HG03060 (cell line): ENCODE results near the gene RAB37.

Experiments
- ATAC-seq: cut with Tn5 transposase; IDR thresholded peaks from one replicate; pipeline ENCODE4 v1.9.1; 2021; ENCODE audit warnings: low read depth, moderate number of reproducible peaks; ENCODE audit not compliant: unreplicated experiment

RAB37 gene

GRCh38 chr17:74736513-74737298, at the start of gene RAB37:
Gene RAB37 (plus strand): TSS chr17:74737256. CDS start chr17:74737273, 17 bp downstream.
- ATAC-seq: no peak

GRCh38 chr17:74687886-74688285, 49.2 kb upstream of the RAB37 start:
- no peak for ATAC-seq

- ATAC-seq: no peak
Observed at GRCh38 chr17:74690409-74690825, 46.6 kb upstream of the RAB37 start.

- no peak for ATAC-seq
Observed at GRCh38 chr17:74691151-74691550, 45.9 kb upstream of the RAB37 start.

GRCh38 chr17:74694081-74694480, 43.0 kb upstream of the RAB37 start:
- ATAC-seq: no peak

- no peak for ATAC-seq
Observed at GRCh38 chr17:74695629-74696028, 41.4 kb upstream of the RAB37 start.

- no peak for ATAC-seq
Observed at GRCh38 chr17:74697515-74697914, 39.5 kb upstream of the RAB37 start.

- no peak for ATAC-seq
Observed at GRCh38 chr17:74698069-74698468, 39.0 kb upstream of the RAB37 start.

GRCh38 chr17:74699236-74699635, 37.8 kb upstream of the RAB37 start:
- no peak for ATAC-seq

- no peak for ATAC-seq
Observed at GRCh38 chr17:74702116-74702871, 34.8 kb upstream of the RAB37 start.

GRCh38 chr17:74703311-74703710, 33.7 kb upstream of the RAB37 start:
- ATAC-seq: no peak

- no peak for ATAC-seq
Observed at GRCh38 chr17:74704544-74704943, 32.5 kb upstream of the RAB37 start.

GRCh38 chr17:74711058-74711824, 25.8 kb upstream of the RAB37 start:
- no peak for ATAC-seq

- ATAC-seq: no peak
Observed at GRCh38 chr17:74712301-74712700, 24.8 kb upstream of the RAB37 start.

GRCh38 chr17:74712756-74713155, 24.3 kb upstream of the RAB37 start, which contains the start of gene CD300LF:
Gene CD300LF (minus strand): TSS chr17:74712923. CDS start chr17:74712866, 57 bp downstream.
- no peak for ATAC-seq

- ATAC-seq: no peak
Observed at GRCh38 chr17:74713171-74713755, 23.8 kb upstream of the RAB37 start.

- no peak for ATAC-seq
Observed at GRCh38 chr17:74715144-74715543, 21.9 kb upstream of the RAB37 start.

- ATAC-seq: no peak
Observed at GRCh38 chr17:74720506-74720905, 16.6 kb upstream of the RAB37 start.

GRCh38 chr17:74722782-74723181, 14.3 kb upstream of the RAB37 start:
- ATAC-seq: no peak

- no peak for ATAC-seq
Observed at GRCh38 chr17:74723891-74724290, 13.2 kb upstream of the RAB37 start.

- no peak for ATAC-seq
Observed at GRCh38 chr17:74725111-74725510, 11.9 kb upstream of the RAB37 start.
